Trophoblast cell (in vitro differentiated cells and primary cell): ENCODE results near the gene CLDN24.

Experiments
- DNase-seq, 2 donors: peaks; one replicate each; pipeline ENCODE4 v3.0.0-alpha.2; 2016
- H2AFZ ChIP-seq: 2 replicates; pipeline ENCODE4 v1.6.1; 2013; ENCODE audit warnings: low read length, moderate library complexity, mild to moderate bottlenecking; ENCODE audit not compliant: insufficient read depth, poor library complexity
- H2AK5ac ChIP-seq: 2 replicates; pipeline ENCODE4 v1.6.1; 2013; ENCODE audit warnings: mild to moderate bottlenecking, low read length
- H2BK120ac ChIP-seq: 2 replicates; pipeline ENCODE4 v1.6.1; 2013; ENCODE audit warnings: low read length, mild to moderate bottlenecking, moderate library complexity; ENCODE audit not compliant: insufficient read depth, poor library complexity
- H2BK12ac ChIP-seq: 2 replicates; pipeline ENCODE4 v1.6.1; 2013; ENCODE audit warnings: mild to moderate bottlenecking, low read length, moderate library complexity
- H2BK5ac ChIP-seq: 2 replicates; pipeline ENCODE4 v1.6.1; 2013; ENCODE audit warnings: low read length, low read depth, moderate library complexity, mild to moderate bottlenecking; ENCODE audit not compliant: poor library complexity
- H3K14ac ChIP-seq: 2 replicates; pipeline ENCODE4 v1.6.1; 2013; ENCODE audit warnings: mild to moderate bottlenecking, low read length
- H3K18ac ChIP-seq: 2 replicates; pipeline ENCODE4 v1.6.1; 2013; ENCODE audit warnings: mild to moderate bottlenecking, low read length
- H3K23ac ChIP-seq: 2 replicates; pipeline ENCODE4 v1.6.1; 2013; ENCODE audit warnings: low read length
- H3K27ac ChIP-seq: 2 replicates; pipeline ENCODE4 v1.5.1; 2013; ENCODE audit warnings: low read depth, mild to moderate bottlenecking, inconsistent platforms, low read length, moderate library complexity
- H3K27me3 ChIP-seq: 2 replicates; pipeline ENCODE4 v1.6.1; 2013; ENCODE audit warnings: inconsistent platforms, mild to moderate bottlenecking, low read length, moderate library complexity; ENCODE audit not compliant: insufficient read depth
- H3K36me3 ChIP-seq, 2 experiments: 1 replicate in 1 of 2; 2 replicates in 1 of 2; pipeline ENCODE4 v1.6.1; 2013; ENCODE audit warnings: low read length in 2 of 2, mild to moderate bottlenecking in 2 of 2, moderate library complexity in 1 of 2; ENCODE audit not compliant: insufficient read depth in 2 of 2, control insufficient read depth in 1 of 2
- H3K4ac ChIP-seq: 2 replicates; pipeline ENCODE4 v1.6.1; 2013; ENCODE audit warnings: low read depth, mild to moderate bottlenecking, low read length, moderate library complexity
- H3K4me1 ChIP-seq, 2 experiments: 1 replicate in 1 of 2; 2 replicates in 1 of 2; pipeline ENCODE4 v1.6.1; 2013; ENCODE audit warnings: low read length in 2 of 2, mild to moderate bottlenecking in 2 of 2, moderate library complexity in 1 of 2; ENCODE audit not compliant: insufficient read depth in 2 of 2, control insufficient read depth in 1 of 2
- H3K4me2 ChIP-seq: 2 replicates; pipeline ENCODE4 v1.6.1; 2013; ENCODE audit warnings: inconsistent platforms, mild to moderate bottlenecking, low read length, moderate library complexity
- H3K4me3 ChIP-seq: 2 replicates; pipeline ENCODE4 v1.5.1; 2013; ENCODE audit warnings: mild to moderate bottlenecking, low read depth, low read length, inconsistent platforms
- H3K79me1 ChIP-seq: one replicate; pipeline ENCODE4 v1.6.1; 2013; ENCODE audit warnings: low read length
- H3K79me2 ChIP-seq: 2 replicates; pipeline ENCODE4 v1.6.1; 2013; ENCODE audit warnings: low read length, mild to moderate bottlenecking; ENCODE audit not compliant: control insufficient read depth, insufficient read depth, poor library complexity
- H3K9ac ChIP-seq: 2 replicates; pipeline ENCODE4 v1.6.1; 2013; ENCODE audit warnings: mild to moderate bottlenecking, low read length
- H3K9me3 ChIP-seq: 2 replicates; pipeline ENCODE4 v1.6.1; 2013; ENCODE audit warnings: low read depth, mild to moderate bottlenecking, control low read depth, inconsistent platforms, low read length; ENCODE audit not compliant: insufficient read depth
- H4K12ac ChIP-seq: 2 replicates; pipeline ENCODE4 v1.6.1; 2013; ENCODE audit warnings: low read depth, mild to moderate bottlenecking, low read length, moderate library complexity
- H4K8ac ChIP-seq: 2 replicates; pipeline ENCODE4 v1.6.1; 2013; ENCODE audit warnings: low read depth, mild to moderate bottlenecking, low read length, moderate library complexity
- H4K91ac ChIP-seq: one replicate; pipeline ENCODE4 v1.6.1; 2013; ENCODE audit warnings: low read depth, mild to moderate bottlenecking, low read length, moderate library complexity
- WGBS: extraction: QIAGEN DNeasy Blood & Tissue Kit; methylation state at CpG from one replicate; pipeline ENCODE4 v1.1.7; 2013; ENCODE audit warnings: missing lambda C conversion rate; ENCODE audit not compliant: insufficient read length, insufficient coverage; ENCODE audit errors: extremely low coverage; 5-methylcytosine and 5-hydroxymethylcytosine counted together

CLDN24 gene

GRCh38 chr4:183342541-183343533 lies 20.6 kb upstream of the CLDN24 start:
- H3K23ac ChIP-seq = no peak overlapping the region
- H2BK120ac ChIP-seq = no peak overlapping the region
- H2AK5ac ChIP-seq = no peak overlapping the region
- no peak for DNase-seq
- H4K8ac ChIP-seq = no peak overlapping the region
- no peak overlapping the region for H2BK5ac ChIP-seq
- no peak overlapping the region for H2AFZ ChIP-seq
- H3K18ac ChIP-seq = no peak overlapping the region
- no CpG with 5 or more reads among the region's 40 CpGs for WGBS
- H3K4ac ChIP-seq = no peak overlapping the region
- no peak overlapping the region for H3K4me2 ChIP-seq
- H4K91ac ChIP-seq = no peak overlapping the region
- no peak overlapping the region for H3K9ac ChIP-seq
- no peaks in the 10 kb centered on the region for H3K36me3 ChIP-seq
- H3K27ac ChIP-seq = no peak overlapping the region
- H3K79me2 ChIP-seq = no peaks in the 10 kb centered on the region
- H3K79me1 ChIP-seq = no peaks in the 10 kb centered on the region
- no peak overlapping the region for H3K14ac ChIP-seq
- no peak overlapping the region for H4K12ac ChIP-seq
- no peak overlapping the region for H2BK12ac ChIP-seq
- no peaks in the 10 kb centered on the region for H3K27me3 ChIP-seq
- no peaks in the 10 kb centered on the region for H3K9me3 ChIP-seq
- no peak overlapping the region for H3K4me3 ChIP-seq
- no peaks in the 10 kb centered on the region for H3K4me1 ChIP-seq

DNA sequence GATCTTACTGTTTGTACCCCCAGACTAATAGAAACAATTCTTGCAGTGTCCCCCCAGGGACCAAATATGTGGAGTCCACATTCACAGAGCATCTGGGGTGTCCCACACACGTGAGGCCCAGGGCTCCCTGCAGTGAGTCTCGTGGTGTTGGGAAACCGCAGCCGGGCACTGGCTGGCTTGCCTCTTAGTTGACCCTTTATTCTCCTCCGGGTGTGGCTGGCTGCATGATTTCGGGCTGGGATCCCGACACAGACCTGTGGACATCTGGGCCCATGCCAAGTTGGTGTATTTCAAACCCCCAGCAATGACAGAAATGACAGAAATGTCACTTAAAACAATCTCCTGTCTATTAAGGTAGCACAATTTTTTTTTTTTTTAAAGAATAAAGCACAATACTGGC lies 15.6 kb upstream of the CLDN24 start:
- no peak overlapping the region for H4K12ac ChIP-seq
- no peak overlapping the region for H2BK5ac ChIP-seq
- no peaks in the 10 kb centered on the region for H3K9me3 ChIP-seq
- no peak overlapping the region for H2AK5ac ChIP-seq
- no peaks in the 10 kb centered on the region for H3K36me3 ChIP-seq
- H3K23ac ChIP-seq = no peak overlapping the region
- no peak overlapping the region for H3K9ac ChIP-seq
- no CpG with 5 or more reads among the region's 7 CpGs for WGBS
- H3K27me3 ChIP-seq = no peaks in the 10 kb centered on the region
- no peak overlapping the region for H3K18ac ChIP-seq
- H3K4me3 ChIP-seq = no peak overlapping the region
- DNase-seq = no peak
- no peak overlapping the region for H2AFZ ChIP-seq
- no peaks in the 10 kb centered on the region for H3K79me1 ChIP-seq
- no peak overlapping the region for H3K27ac ChIP-seq
- peaks cover 4 to 8% of the 10 kb centered on the region in 2 experiments for H3K4me1 ChIP-seq
- H3K4ac ChIP-seq = no peak overlapping the region
- H3K4me2 ChIP-seq = no peak overlapping the region
- H3K14ac ChIP-seq = no peak overlapping the region
- no peak overlapping the region for H4K91ac ChIP-seq
- no peak overlapping the region for H2BK12ac ChIP-seq
- H3K79me2 ChIP-seq = no peaks in the 10 kb centered on the region
- H2BK120ac ChIP-seq = no peak overlapping the region
- H4K8ac ChIP-seq = no peak overlapping the region

DNA sequence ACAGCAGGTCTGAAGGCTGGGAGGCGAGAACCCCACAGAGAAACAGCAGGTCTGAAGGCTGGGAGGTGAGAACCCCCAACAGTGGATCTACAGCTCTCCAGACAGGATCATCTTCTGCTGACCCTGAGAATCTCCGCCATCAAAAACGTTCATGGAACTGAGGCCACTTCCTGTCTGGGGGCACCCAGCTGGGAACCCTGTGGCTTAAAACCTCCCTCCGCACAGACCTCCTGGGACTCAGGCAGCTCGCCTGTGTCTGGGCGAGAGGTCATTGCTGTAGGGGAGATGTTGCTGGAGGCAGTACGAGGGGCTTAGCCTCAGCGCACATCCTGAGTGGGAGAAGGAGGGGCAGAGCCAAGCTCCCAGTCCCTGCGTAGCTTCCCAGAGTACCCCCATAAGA lies 15.1 kb upstream of the CLDN24 start:
- Histone ChIP-seq H3K23ac (no peak overlapping the region), H3K4me3 (no peak overlapping the region), H2AFZ (no peak overlapping the region), H4K12ac (no peak overlapping the region), H4K8ac (no peak overlapping the region), H3K27me3 (no peaks in the 10 kb centered on the region), H3K4me1 (peaks cover 4 to 8% of the 10 kb centered on the region in 2 experiments), H2AK5ac (no peak overlapping the region), H3K79me1 (no peaks in the 10 kb centered on the region), H2BK12ac (no peak overlapping the region), H3K9ac (no peak overlapping the region), H3K79me2 (no peaks in the 10 kb centered on the region), H3K14ac (no peak overlapping the region), H3K9me3 (peaks cover 2% of the 10 kb centered on the region), H3K4me2 (no peak overlapping the region), H4K91ac (no peak overlapping the region), H3K4ac (no peak overlapping the region), H3K18ac (no peak overlapping the region), H2BK5ac (no peak overlapping the region), H2BK120ac (no peak overlapping the region), H3K27ac (no peak overlapping the region), H3K36me3 (no peaks in the 10 kb centered on the region)
- no CpG with 5 or more reads among the region's 9 CpGs for whole genome bisulfite sequencing
- no peak for DNase-seq

- no peak overlapping the region for H3K4ac ChIP-seq
- H3K79me1 ChIP-seq = no peaks in the 10 kb centered on the region
- no peak overlapping the region for H2AFZ ChIP-seq
- H2BK12ac ChIP-seq = no peak overlapping the region
- no peak overlapping the region for H4K8ac ChIP-seq
- no peaks in the 10 kb centered on the region for H3K79me2 ChIP-seq
- H2BK120ac ChIP-seq = no peak overlapping the region
- H2AK5ac ChIP-seq = no peak overlapping the region
- H3K27ac ChIP-seq = no peak overlapping the region
- H3K27me3 ChIP-seq = no peaks in the 10 kb centered on the region
- H2BK5ac ChIP-seq = no peak overlapping the region
- no peaks in the 10 kb centered on the region for H3K36me3 ChIP-seq
- H3K9me3 ChIP-seq = peaks cover 4% of the 10 kb centered on the region
- peak in 1 of 2 donors; percentile 50 for DNase-seq
- peaks cover 4 to 8% of the 10 kb centered on the region in 2 experiments for H3K4me1 ChIP-seq
- H3K4me3 ChIP-seq = no peak overlapping the region
- no peak overlapping the region for H4K12ac ChIP-seq
- no CpG with 5 or more reads among the region's 3 CpGs for WGBS
- no peak overlapping the region for H3K14ac ChIP-seq
- H3K9ac ChIP-seq = no peak overlapping the region
- H3K23ac ChIP-seq = no peak overlapping the region
- H3K4me2 ChIP-seq = no peak overlapping the region
- H4K91ac ChIP-seq = peak overlapping the region; percentile 22
- peak overlapping the region; percentile 33 for H3K18ac ChIP-seq
These were observed 13.2 kb upstream of the CLDN24 start for GRCh38 chr4:183335369-183335940.
